ENCODE data around the gene SMIM41.

GRCh38 chr12:52152905-52153317 lies 73.4 kb downstream of the SMIM41 start:
- TF ChIP-seq POLR2A (IDR thresholded peaks at IDR 0.05) (no peak), CTCF (IDR thresholded peaks at IDR 0.05) (no peak)

All from testis (tissue), 2 donors.